ENCODE data around the gene MED13L.

DNA sequence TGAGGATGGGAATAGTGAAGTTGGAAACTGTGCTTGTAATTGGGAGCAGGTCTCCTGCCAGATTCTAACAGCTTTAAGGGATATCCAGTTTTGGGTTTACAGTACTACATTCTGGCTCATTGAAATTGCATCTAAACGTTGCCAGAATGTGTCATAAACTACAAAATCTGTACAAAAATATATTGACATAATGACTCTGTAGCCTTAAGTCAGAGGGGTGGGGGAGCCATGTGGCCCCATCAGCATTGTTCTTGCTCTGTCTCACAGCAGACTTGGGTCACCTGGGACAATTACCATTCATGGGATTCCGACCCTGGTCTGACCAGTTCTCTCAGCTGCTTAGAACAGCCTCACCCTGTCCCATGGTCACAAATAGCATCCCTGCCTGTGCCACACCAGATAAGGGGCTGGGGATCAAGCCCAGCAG is 43.3 kb upstream of the MED13L start:
- TF ChIP-seq, protein P1, sequence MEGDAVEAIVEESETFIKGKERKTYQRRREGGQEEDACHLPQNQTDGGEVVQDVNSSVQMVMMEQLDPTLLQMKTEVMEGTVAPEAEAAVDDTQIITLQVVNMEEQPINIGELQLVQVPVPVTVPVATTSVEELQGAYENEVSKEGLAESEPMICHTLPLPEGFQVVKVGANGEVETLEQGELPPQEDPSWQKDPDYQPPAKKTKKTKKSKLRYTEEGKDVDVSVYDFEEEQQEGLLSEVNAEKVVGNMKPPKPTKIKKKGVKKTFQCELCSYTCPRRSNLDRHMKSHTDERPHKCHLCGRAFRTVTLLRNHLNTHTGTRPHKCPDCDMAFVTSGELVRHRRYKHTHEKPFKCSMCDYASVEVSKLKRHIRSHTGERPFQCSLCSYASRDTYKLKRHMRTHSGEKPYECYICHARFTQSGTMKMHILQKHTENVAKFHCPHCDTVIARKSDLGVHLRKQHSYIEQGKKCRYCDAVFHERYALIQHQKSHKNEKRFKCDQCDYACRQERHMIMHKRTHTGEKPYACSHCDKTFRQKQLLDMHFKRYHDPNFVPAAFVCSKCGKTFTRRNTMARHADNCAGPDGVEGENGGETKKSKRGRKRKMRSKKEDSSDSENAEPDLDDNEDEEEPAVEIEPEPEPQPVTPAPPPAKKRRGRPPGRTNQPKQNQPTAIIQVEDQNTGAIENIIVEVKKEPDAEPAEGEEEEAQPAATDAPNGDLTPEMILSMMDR (IDR thresholded peaks at IDR 0.05), result no peak
- TF ChIP-seq POLR2A (IDR thresholded peaks at IDR 0.05), result no peak

Data from thyroid gland (tissue), 4 donors.